ENCODE data around the gene TET3. TPM values are rescaled to one million over a fixed set of nuclear protein-coding genes. Genes with fewer than 3 reads are reported as not detected.

Gene TET3
- total and polyA plus RNA-seq, 2 of the 8 experiments (the other 6 are each of a cell fraction or from before 2014, with no cell fraction given) = 4.5 to 21.1 TPM

DNA sequence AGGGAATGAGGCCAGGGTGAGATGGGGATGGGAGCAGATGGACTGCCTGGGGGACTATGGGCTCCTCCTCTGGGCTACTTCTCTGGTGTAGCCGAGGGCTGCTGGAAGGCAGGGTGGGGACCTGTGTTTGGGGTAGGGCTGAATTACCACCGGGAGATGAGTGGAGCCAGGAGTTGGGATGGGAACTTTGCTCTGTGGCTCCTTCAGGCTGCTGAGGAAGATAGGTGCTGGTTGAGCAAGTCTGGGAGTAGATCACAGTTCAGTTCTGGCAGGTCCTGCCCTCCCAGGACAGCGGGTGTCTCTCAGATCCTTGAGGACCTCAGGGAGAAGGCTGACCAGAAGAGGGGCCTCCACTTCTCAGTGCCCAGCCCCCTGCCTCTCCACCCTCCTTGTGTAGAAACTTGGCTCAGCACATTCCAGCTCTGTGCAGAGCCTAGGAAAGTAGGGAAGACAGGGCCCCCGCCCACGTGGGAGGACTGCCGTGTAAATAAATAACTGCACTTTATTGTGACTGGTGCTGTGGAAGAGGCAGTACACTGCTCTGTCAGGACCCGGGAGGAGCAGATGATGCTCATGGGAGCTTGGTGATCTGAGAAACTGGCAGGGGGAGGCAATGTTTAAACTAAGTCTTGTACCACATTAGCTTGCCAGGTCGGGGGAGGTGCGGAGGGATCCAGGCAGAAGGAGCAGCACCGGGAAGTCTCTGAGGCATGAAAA lies 15.3 kb downstream of the TET3 start:
- CTCF ChIA-PET (ENCODE audit: partially characterized antibody) = interaction anchor here (0.9 to 1.4 kb wide), 3 partner anchors 31 to 81 kb away, joined by 3 to 6 read pairs (median 5); no protein-coding TSS in a partner anchor
- no peaks in the 10 kb centered on the region for H3K27me3 ChIP-seq (replicated peaks in 1 of 4; ENCODE audit: control insufficient read depth in 3 of 4, extremely low read depth in 1 of 4, insufficient read depth in 3 of 4, low read length in 3 of 4)
- peaks cover 0 to 82% of the 10 kb centered on the region in 2 experiments; a peak in 2 of 4 replicates for H3K79me2 ChIP-seq (ENCODE audit: control insufficient read depth in 1 of 2, insufficient read depth in 2 of 2, low read length in 2 of 2)
- FAIRE-seq (no peak), DNase-seq (ENCODE audit: low read depth in 1 of 2, low spot score in 2 of 2) (no peak)
- H3K27ac ChIP-seq (ENCODE audit: low read depth, low read length) = no peak overlapping the region
- peaks cover 2% of the 10 kb centered on the region; the same call in 1 of the 2 replicates for H3K23me2 ChIP-seq (ENCODE audit: low read depth, low read length)
- no peak overlapping the region for H3K4ac ChIP-seq (replicated peaks; ENCODE audit: insufficient read length, low read depth, low read length)
- no peak overlapping the region for H3K56ac ChIP-seq (replicated peaks; ENCODE audit: insufficient read length, low read depth, low read length)
- no peak overlapping the region for H2BK5ac ChIP-seq (ENCODE audit: low read depth, low read length)
- H3K14ac ChIP-seq (ENCODE audit: insufficient read length) = no peak overlapping the region
- 69% methylated on average over 10 of the region's 10 CpGs; no CpG with 5 or more reads in 1 of the 2 experiments for WGBS, 2 experiments (ENCODE audit: extremely low coverage in 1 of 2, insufficient coverage in 1 of 2, insufficient read length in 1 of 2, insufficient replicate concordance in 2 of 2, low coverage in 1 of 2, low lambda C conversion rate in 2 of 2, missing lambda C conversion rate in 1 of 2)
- peaks cover 19 to 38% (median 21%) of the 10 kb centered on the region in 4 experiments for H3K4me1 ChIP-seq (replicated peaks in 1 of 4; ENCODE audit: control insufficient read depth in 3 of 4, insufficient read depth in 4 of 4, low read length in 3 of 4)
- H3K23ac ChIP-seq (ENCODE audit: insufficient read length) = no peak overlapping the region
- no peak overlapping the region; the same call in 1 of the 2 replicates for H2AK5ac ChIP-seq (ENCODE audit: low read depth, low read length)
- POLR2A ChIA-PET (ENCODE audit: partially characterized antibody) = interaction anchor here (0.7 to 11.4 kb wide), 9 partner anchors 9 to 391 kb away, joined by 3 to 94 read pairs (median 3); partner anchors contain the start of genes DGUOK, MOB1A and TET3
- H2AFZ ChIP-seq (ENCODE audit: low read length) = no peak overlapping the region
- no peaks in the 10 kb centered on the region for H3K36me3 ChIP-seq (ENCODE audit: control insufficient read depth in 2 of 4, insufficient read depth in 4 of 4, low read length in 3 of 4)
- peak overlapping the region; percentile 11 to 13; a peak in 2 of 4 replicates for H3K4me2 ChIP-seq (ENCODE audit: insufficient read depth in 1 of 2, low read depth in 2 of 2, low read length in 2 of 2)
- H4K91ac ChIP-seq (replicated peaks; ENCODE audit: insufficient read length, low read length) = no peak overlapping the region
- 0 out of 2 replicates have a peak overlapping the region, but pooled peaks have one; percentile 60 for H2BK12ac ChIP-seq (ENCODE audit: low read depth, low read length)
- H2BK20ac ChIP-seq (ENCODE audit: low read length) = no peak overlapping the region
- no peak overlapping the region for H2BK120ac ChIP-seq (replicated peaks; ENCODE audit: low read depth, low read length)
- H3K18ac ChIP-seq (ENCODE audit: extremely low read depth, low read length) = no peak overlapping the region
- no peak overlapping the region for H3K9ac ChIP-seq (replicated peaks in 1 of 4; ENCODE audit: extremely low read depth in 1 of 4, low read depth in 3 of 4, low read length in 3 of 4)
- H3K9me3 ChIP-seq (ENCODE audit: insufficient read depth in 2 of 2, low read depth in 1 of 2, low read length in 1 of 2) = no peaks in the 10 kb centered on the region
- H3K4me3 ChIP-seq (ENCODE audit: extremely low read depth in 1 of 4, insufficient read depth in 2 of 4, low read depth in 3 of 4, low read length in 4 of 4) = no peak overlapping the region
- TF ChIP-seq TEAD4 (IDR thresholded peaks at IDR 0.05; ENCODE audit: low read depth, low read length) (0 out of 2 replicates have a peak, but pooled peaks have one; percentile 2), TCF12 (IDR thresholded peaks at IDR 0.05; ENCODE audit: low read depth, low read length) (no peak)
- no peak overlapping the region for H2BK15ac ChIP-seq (ENCODE audit: low read length)
- H4K8ac ChIP-seq (ENCODE audit: extremely low read depth, insufficient read depth, low read length) = no peak overlapping the region; the same call in 1 of the 2 replicates
- no peak overlapping the region for H4K5ac ChIP-seq (ENCODE audit: insufficient read length, low read depth, low read length)
- H3K79me1 ChIP-seq (ENCODE audit: low read depth, low read length) = peaks cover 20% of the 10 kb centered on the region
- H4K20me1 ChIP-seq (replicated peaks in 1 of 2; ENCODE audit: control insufficient read depth in 1 of 2, insufficient read depth in 2 of 2, low read length in 2 of 2) = peaks cover 33 to 53% of the 10 kb centered on the region in 2 experiments

All from H1 (cell line).